Measurements from ENCODE around the gene USP35. TPM values are rescaled to one million over a fixed set of nuclear protein-coding genes. Genes with fewer than 3 reads are reported as not detected.

Gene USP35
- total RNA-seq, 1 experiment from 2014 or later: 10.6 TPM

DNA sequence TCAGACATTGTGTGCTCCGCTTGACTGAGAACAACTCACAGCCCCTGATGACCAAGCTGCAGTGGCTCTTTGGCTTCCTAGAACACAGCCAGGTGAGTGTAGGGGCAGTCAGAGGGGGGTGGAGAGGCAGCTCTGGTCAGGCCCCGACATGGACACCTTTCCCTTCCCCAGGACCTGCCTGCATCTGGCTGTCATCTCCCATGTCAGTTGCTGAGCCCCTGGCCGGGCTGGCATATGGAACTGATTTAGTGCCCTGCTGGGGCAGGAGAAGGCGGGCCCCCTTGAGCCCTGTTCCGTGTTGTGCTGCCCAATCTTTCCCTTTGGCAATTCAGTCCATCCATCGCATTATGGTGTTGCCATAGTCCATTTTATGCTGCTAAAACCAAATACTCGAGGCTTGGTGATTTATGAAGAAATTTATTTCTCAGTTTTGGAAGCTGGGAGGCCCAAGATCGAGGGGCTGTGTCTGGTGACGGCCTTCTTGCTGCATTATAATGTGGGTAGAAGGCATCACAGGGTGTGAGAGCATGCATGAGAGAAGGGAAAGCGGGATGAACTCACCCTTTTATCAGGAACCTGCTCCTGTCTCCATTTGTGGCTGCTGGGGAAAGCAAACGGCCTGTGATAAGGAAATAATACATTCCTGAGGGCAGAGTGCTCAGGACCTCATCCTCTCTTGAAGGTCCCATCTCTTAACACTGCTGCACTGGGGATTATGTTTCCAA, 19.0 kb downstream of the USP35 start:
- no peak overlapping the region for H3K4me3 Mint-ChIP-seq
- CTCF ChIA-PET: no interaction called here
- POLR2A ChIA-PET: no interaction called here
- DNase-seq (ENCODE audit: low spot score): no peak
- no peaks in the 10 kb centered on the region for H3K9me3 Mint-ChIP-seq
- H3K4me1 Mint-ChIP-seq: no peaks in the 10 kb centered on the region
- TF ChIP-seq ZNF671 (CRISPR knock-in tag; IDR thresholded peaks at IDR 0.05) (no peak), ZNF396 (CRISPR knock-in tag; IDR thresholded peaks at IDR 0.05; ENCODE audit: borderline replicate concordance) (no peak)
- peaks cover 17% of the 10 kb centered on the region for H3K36me3 Mint-ChIP-seq
- no peak for ATAC-seq
- no peak overlapping the region for H3K27ac Mint-ChIP-seq
- no peaks in the 10 kb centered on the region for H3K27me3 Mint-ChIP-seq (ENCODE audit: low read depth)

DNA sequence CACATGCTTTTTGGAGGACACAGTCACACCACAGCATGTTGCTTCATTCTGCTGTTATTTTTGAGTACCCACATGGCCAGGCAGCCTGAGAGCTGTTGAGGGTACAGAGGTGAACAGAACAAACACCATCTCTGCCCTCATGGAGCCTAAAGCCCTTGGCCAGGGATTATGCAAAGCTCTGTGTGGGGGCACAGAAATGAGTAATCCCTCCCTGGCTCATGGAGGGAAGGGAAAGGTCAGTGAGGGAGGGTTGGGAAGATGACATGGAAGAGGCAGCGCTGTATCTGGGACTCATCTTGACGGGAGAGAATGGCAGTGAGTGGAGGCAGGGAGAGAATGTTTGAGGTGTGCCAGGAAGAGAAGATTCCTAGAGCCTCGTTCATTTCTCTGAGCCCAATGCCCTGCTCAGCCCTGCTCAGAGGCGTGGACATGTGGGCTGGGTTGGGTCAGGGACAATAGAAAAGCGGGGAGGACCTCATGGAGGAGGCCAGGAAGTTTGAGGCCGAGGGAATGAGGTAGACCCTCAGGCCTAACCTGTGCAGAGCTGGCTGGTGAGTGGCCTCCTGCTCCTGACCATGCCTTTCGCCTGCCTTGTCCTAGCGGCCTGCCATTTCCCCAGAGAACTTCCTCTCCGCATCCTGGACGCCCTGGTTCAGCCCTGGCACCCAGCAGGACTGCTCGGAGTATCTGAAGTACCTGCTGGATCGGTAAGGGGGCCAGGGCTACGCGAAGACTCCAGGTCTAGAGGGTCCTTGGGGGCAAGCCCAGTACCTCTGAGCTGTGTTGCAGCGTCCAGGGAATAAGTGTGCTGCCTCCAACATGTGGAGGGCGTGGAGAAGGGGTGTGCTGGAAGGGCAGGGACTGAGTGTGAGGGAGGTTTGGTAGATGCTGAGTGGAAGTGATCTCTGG, 19.8 kb downstream of the USP35 start:
- H3K4me3 Mint-ChIP-seq: no peak overlapping the region

More for the DNA sequence above, 19.8 kb downstream of the USP35 start:
- CTCF ChIA-PET: no interaction called here
- DNase-seq (ENCODE audit: low spot score) (no peak), ATAC-seq (no peak)
- peaks cover 17% of the 10 kb centered on the region for H3K36me3 Mint-ChIP-seq
- no peaks in the 10 kb centered on the region for H3K4me1 Mint-ChIP-seq
- H3K27me3 Mint-ChIP-seq (ENCODE audit: low read depth): no peaks in the 10 kb centered on the region
- TF ChIP-seq FOXP1 (CRISPR knock-in tag; IDR thresholded peaks at IDR 0.05; ENCODE audit: borderline replicate concordance): no peak
- TF ChIP-seq, protein P1, sequence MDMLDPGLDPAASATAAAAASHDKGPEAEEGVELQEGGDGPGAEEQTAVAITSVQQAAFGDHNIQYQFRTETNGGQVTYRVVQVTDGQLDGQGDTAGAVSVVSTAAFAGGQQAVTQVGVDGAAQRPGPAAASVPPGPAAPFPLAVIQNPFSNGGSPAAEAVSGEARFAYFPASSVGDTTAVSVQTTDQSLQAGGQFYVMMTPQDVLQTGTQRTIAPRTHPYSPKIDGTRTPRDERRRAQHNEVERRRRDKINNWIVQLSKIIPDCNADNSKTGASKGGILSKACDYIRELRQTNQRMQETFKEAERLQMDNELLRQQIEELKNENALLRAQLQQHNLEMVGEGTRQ (CRISPR knock-in tag; IDR thresholded peaks at IDR 0.05): no peak
- TF ChIP-seq TCF7 (CRISPR knock-in tag; IDR thresholded peaks at IDR 0.05; ENCODE audit: low read depth): no peak
- TF ChIP-seq, protein P2, sequence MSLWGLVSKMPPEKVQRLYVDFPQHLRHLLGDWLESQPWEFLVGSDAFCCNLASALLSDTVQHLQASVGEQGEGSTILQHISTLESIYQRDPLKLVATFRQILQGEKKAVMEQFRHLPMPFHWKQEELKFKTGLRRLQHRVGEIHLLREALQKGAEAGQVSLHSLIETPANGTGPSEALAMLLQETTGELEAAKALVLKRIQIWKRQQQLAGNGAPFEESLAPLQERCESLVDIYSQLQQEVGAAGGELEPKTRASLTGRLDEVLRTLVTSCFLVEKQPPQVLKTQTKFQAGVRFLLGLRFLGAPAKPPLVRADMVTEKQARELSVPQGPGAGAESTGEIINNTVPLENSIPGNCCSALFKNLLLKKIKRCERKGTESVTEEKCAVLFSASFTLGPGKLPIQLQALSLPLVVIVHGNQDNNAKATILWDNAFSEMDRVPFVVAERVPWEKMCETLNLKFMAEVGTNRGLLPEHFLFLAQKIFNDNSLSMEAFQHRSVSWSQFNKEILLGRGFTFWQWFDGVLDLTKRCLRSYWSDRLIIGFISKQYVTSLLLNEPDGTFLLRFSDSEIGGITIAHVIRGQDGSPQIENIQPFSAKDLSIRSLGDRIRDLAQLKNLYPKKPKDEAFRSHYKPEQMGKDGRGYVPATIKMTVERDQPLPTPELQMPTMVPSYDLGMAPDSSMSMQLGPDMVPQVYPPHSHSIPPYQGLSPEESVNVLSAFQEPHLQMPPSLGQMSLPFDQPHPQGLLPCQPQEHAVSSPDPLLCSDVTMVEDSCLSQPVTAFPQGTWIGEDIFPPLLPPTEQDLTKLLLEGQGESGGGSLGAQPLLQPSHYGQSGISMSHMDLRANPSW (CRISPR knock-in tag; conservative IDR thresholded peaks at IDR 0.05; ENCODE audit: low read depth): no peak
- TF ChIP-seq ZNF423 (CRISPR knock-in tag; IDR thresholded peaks at IDR 0.05): no peak
- no peak for TF ChIP-seq RORB (CRISPR knock-in tag; IDR thresholded peaks at IDR 0.05)
- TF ChIP-seq, protein P3, sequence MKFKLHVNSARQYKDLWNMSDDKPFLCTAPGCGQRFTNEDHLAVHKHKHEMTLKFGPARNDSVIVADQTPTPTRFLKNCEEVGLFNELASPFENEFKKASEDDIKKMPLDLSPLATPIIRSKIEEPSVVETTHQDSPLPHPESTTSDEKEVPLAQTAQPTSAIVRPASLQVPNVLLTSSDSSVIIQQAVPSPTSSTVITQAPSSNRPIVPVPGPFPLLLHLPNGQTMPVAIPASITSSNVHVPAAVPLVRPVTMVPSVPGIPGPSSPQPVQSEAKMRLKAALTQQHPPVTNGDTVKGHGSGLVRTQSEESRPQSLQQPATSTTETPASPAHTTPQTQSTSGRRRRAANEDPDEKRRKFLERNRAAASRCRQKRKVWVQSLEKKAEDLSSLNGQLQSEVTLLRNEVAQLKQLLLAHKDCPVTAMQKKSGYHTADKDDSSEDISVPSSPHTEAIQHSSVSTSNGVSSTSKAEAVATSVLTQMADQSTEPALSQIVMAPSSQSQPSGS (CRISPR knock-in tag; IDR thresholded peaks at IDR 0.05; ENCODE audit: borderline replicate concordance, low read depth): no peak
- TF ChIP-seq ZNF671 (CRISPR knock-in tag; IDR thresholded peaks at IDR 0.05): no peak
- TF ChIP-seq, protein P4, sequence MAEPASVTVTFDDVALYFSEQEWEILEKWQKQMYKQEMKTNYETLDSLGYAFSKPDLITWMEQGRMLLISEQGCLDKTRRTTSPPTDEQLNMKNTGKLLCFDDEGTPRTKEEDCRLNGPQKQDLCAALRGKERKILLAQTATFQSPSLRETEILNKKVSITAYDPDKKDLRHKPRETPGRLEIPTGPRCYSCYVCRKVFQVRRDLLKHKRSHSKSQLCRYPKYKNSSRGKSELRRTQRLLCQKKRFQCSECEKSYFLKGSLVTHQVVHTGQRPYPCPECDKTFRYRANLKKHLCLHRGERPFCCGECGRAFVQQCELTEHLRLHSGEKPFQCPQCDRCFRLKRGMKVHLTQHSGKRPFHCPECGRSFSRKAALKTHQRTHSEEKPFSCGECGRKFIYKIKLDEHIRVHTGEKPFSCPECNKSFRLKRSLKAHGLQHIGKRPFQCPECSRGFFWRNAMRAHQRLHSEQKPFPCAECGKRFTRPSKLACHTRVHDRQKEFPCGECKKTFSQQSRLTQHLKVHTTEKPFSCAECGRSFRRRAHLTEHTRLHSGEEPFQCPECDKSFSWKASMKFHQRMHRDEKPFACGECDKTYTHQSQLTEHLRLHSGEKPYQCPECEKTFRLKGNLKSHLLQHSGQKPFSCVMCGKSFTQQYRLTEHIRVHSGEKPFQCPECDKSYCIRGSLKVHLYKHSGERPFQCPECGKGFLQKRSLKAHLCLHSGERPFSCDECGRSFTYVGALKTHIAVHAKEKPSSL (CRISPR knock-in tag; conservative IDR thresholded peaks at IDR 0.05): no peak
- TF ChIP-seq SMAD3 (CRISPR knock-in tag; IDR thresholded peaks at IDR 0.05; ENCODE audit: borderline replicate concordance): no peak
- no peak for TF ChIP-seq ETV6 (CRISPR knock-in tag; IDR thresholded peaks at IDR 0.05)
- no peak for TF ChIP-seq KAT7 (CRISPR knock-in tag; IDR thresholded peaks at IDR 0.05; ENCODE audit: borderline replicate concordance)
- no peak for TF ChIP-seq EMX1 (CRISPR knock-in tag; IDR thresholded peaks at IDR 0.05)
- no peak for TF ChIP-seq NR1H2 (CRISPR knock-in tag; IDR thresholded peaks at IDR 0.05)
- H3K27ac Mint-ChIP-seq: 0 out of 2 replicates have a peak overlapping the region, but pooled peaks have one; percentile 74
- no peaks in the 10 kb centered on the region for H3K9me3 Mint-ChIP-seq
- POLR2A ChIA-PET: no interaction called here
